PFSK-1 (cell line): ENCODE measurements around the gene IGLL1.

Source experiments
- FOXP2 ChIP-seq: optimal IDR thresholded peaks from 2 replicates; pipeline ENCODE3; 2011; ENCODE audit warnings: borderline replicate concordance, control low read depth, inconsistent platforms; ENCODE audit not compliant: insufficient read depth; ENCODE audit errors: extremely low read length, extremely low read depth
- POLR2AphosphoS5 ChIP-seq: IDR thresholded peaks from 2 replicates; pipeline ENCODE4 v1.6.1; 2012; ENCODE audit warnings: low read depth, mild to moderate bottlenecking, control low read depth, low read length, moderate library complexity
- REST ChIP-seq, 2 experiments: IDR thresholded peaks; 2 replicates each; pipeline versions ENCODE4 v1.6.1 to v1.8.0; 2011 to 2012; ENCODE audit warnings: low read depth in 2 of 2, low read length in 2 of 2, control low read depth in 1 of 2, inconsistent platforms in 1 of 2, mild to moderate bottlenecking in 1 of 2, moderate library complexity in 1 of 2; ENCODE audit not compliant: insufficient read depth in 1 of 2
- SIN3A ChIP-seq: IDR thresholded peaks from 2 replicates; pipeline ENCODE4 v1.6.1; 2012; ENCODE audit warnings: mild to moderate bottlenecking, low read length, moderate library complexity, borderline replicate concordance; ENCODE audit not compliant: insufficient read depth
- TAF1 ChIP-seq: IDR thresholded peaks from 2 replicates; pipeline ENCODE4 v1.6.1; 2012; ENCODE audit warnings: low read length, control low read depth, borderline replicate concordance; ENCODE audit not compliant: insufficient read depth

DNA sequence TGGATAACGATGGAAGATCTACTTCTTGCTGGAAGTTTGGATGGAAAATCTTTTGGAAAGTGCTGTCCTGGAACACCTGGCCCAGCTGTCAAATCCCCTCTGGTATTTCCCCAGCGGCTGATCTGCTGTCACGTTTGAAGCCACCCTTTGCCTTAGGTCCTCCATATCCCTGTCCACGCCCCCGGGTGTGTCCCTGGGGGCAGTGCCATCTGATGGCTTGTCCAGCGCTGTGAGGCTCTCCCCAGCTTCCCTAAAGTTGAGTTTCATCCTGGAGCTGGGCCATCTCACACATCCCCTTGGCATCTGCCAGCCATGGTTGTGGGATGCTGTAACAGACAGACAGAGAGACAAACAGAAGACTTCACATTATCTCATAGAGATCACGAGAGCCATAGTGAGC is 3.1 kb upstream of the IGLL1 start:
- TF ChIP-seq REST (IDR thresholded peaks at IDR 0.05; ENCODE audit: insufficient read depth in 1 of 2, low read depth in 2 of 2, low read length in 2 of 2) (no peak), TAF1 (no peak), POLR2AphosphoS5 (no peak), SIN3A (no peak), FOXP2 (no peak)
